Left hindlimb (tissue), 1 donor: ENCODE measurements around the gene PPP1R16B.

Experiments
- DNase-seq: peaks from one replicate; pipeline ENCODE4 v3.0.0-alpha.2; 2018

Gene PPP1R16B

GRCh38 chr20:38880952-38881735, 75.6 kb downstream of the PPP1R16B start:
- DNase-seq = no peak

- no peak for DNase-seq
Observed at GRCh38 chr20:38881806-38882440, 76.4 kb downstream of the PPP1R16B start.

- DNase-seq = no peak
Observed at GRCh38 chr20:38882600-38882999, 77.1 kb downstream of the PPP1R16B start.

- DNase-seq = no peak
Observed at GRCh38 chr20:38883081-38883980, 77.8 kb downstream of the PPP1R16B start.

GRCh38 chr20:38883981-38884733, 78.7 kb downstream of the PPP1R16B start:
- DNase-seq = no peak

GRCh38 chr20:38885357-38885756, 79.9 kb downstream of the PPP1R16B start:
- DNase-seq = no peak

GRCh38 chr20:38888059-38888831, 82.7 kb downstream of the PPP1R16B start:
- DNase-seq = no peak

GRCh38 chr20:38889050-38889449, 83.6 kb downstream of the PPP1R16B start:
- DNase-seq = no peak

GRCh38 chr20:38889792-38890496, 84.4 kb downstream of the PPP1R16B start:
- no peak for DNase-seq

- DNase-seq = no peak
Observed at GRCh38 chr20:38890497-38890818, 85.0 kb downstream of the PPP1R16B start.

GRCh38 chr20:38892091-38892981, 86.8 kb downstream of the PPP1R16B start:
- DNase-seq = no peak

- no peak for DNase-seq
Observed at GRCh38 chr20:38893056-38893564, 87.6 kb downstream of the PPP1R16B start.

- peak; percentile 53 for DNase-seq
Observed at GRCh38 chr20:38893565-38894090, 88.1 kb downstream of the PPP1R16B start.

- DNase-seq = no peak
Observed at GRCh38 chr20:38894091-38894847, 88.8 kb downstream of the PPP1R16B start.

- DNase-seq = no peak
Observed at GRCh38 chr20:38895098-38895949, 89.8 kb downstream of the PPP1R16B start.

- no peak for DNase-seq
Observed at GRCh38 chr20:38896009-38896594, 90.6 kb downstream of the PPP1R16B start.

GRCh38 chr20:38897267-38897666, 91.8 kb downstream of the PPP1R16B start:
- DNase-seq = no peak

- DNase-seq = no peak
Observed at GRCh38 chr20:38900606-38901005, 95.1 kb downstream of the PPP1R16B start.
